NCI-H146 (cell line): ENCODE measurements around the gene RAB11FIP4.

Experiments used
- DNase-seq: peaks from one replicate; lab custom pipeline; 2025; lab: John Stamatoyannopoulos, UW

The RAB11FIP4 gene

GRCh38 chr17:31387438-31387837 lies 4.0 kb upstream of the RAB11FIP4 start:
- DNase-seq: no peak

DNA sequence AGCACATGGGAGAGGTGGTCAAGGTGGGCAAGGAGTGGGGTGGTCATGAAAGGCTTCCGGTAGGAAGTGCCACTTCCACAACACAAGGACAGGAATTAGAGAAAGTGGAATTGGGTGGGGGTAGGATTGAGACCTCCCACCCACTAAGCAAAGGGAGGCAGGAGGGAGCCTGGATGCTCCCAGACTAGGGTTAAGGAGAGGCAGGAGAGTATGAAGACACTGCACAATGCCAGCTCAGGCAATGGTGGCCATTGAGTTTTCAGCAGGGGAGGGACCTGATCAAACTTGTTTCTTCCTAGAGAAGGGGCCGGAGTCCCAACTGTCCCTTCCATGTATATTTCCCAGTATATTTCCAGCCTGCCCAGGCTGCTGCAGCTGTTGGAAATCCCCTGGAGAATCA lies 3.1 kb upstream of the RAB11FIP4 start:
- no peak for DNase-seq

DNA sequence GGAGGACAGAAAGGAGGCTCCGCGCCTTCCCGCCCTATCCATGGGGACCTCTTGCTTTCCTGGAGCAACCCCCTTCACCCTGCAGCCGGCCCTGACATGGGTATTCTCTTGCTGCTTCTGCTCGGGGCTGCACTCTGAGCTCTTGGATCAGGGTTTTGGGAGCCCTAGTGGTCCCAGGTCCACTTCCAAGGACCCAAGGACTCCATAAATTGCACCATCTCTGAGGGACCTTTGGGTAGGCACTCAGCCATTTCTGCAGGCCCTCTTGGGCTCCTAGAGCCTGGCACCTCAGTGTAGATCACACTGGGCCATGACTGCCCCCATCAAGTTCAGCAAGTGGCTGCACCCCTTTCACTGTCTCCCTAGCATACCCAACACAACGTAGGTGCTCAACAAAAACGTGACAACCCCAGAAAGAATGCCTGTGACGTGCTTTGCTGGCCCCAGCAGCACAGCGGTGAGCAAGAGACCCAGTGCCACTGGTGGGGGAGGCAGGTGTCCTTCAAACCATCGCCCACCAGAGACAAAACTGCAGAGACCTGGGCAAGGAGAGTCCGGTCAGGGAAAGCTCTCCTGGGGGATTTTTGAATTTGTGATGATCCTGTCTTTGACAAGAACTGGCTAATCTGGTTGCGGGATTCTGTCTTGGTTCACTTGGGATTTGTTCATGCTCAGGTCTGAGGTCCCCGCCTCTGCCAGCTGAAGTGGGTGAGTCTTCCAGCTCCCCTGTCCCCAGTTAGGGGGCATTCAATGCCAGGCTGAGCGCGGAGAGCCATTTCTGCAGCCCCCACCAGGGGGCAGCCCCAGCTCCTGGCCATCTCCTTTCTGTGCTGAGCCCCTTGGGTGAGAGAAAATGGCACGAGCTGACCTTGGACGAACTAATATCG lies 2.5 kb upstream of the RAB11FIP4 start:
- peak; percentile 19 for DNase-seq

DNA sequence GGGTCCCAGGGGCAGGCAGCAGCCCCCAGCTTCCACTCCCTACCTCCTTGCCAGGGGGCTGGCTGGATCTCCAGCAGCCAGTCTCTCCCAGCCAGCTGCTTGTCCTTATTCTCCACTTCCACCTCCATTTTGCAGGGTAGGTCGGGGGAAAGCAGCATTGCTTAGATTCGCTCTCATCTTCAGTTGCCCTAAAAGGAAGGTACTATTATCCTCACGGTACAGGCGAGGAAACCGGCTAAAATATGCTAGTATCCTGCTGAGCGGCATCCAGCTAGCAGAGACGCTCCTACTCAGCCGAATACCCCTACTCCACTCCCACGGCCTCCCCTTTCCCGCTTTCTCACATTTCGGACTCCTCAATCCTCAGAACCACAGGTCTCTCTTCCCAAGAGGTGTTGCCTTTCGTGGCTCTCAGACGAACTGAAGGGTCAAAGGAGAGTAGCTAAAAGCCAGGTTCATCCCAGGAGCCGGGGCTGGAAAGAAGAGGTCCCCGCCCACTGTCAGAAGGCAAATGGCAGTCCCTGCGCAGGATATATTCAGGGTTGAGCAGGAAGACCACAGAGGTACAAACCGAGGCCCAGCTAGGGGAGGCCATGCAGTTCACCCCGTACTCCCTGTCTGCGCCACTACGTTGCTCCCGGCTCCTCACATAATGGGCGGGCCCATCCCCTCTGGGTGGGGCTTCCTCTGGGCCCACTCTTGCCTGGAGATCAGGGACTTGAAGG lies 1.7 kb upstream of the RAB11FIP4 start:
- DNase-seq: no peak

- no peak for DNase-seq
These were observed 1.1 kb upstream of the RAB11FIP4 start for GRCh38 chr17:31390426-31390747.

- peak; percentile 28 for DNase-seq
These were observed 553 bp upstream of the RAB11FIP4 start for GRCh38 chr17:31390748-31391495.

- peak; percentile 38 for DNase-seq
These were observed 754 bp downstream of the RAB11FIP4 start for GRCh38 chr17:31392002-31392855.

DNA sequence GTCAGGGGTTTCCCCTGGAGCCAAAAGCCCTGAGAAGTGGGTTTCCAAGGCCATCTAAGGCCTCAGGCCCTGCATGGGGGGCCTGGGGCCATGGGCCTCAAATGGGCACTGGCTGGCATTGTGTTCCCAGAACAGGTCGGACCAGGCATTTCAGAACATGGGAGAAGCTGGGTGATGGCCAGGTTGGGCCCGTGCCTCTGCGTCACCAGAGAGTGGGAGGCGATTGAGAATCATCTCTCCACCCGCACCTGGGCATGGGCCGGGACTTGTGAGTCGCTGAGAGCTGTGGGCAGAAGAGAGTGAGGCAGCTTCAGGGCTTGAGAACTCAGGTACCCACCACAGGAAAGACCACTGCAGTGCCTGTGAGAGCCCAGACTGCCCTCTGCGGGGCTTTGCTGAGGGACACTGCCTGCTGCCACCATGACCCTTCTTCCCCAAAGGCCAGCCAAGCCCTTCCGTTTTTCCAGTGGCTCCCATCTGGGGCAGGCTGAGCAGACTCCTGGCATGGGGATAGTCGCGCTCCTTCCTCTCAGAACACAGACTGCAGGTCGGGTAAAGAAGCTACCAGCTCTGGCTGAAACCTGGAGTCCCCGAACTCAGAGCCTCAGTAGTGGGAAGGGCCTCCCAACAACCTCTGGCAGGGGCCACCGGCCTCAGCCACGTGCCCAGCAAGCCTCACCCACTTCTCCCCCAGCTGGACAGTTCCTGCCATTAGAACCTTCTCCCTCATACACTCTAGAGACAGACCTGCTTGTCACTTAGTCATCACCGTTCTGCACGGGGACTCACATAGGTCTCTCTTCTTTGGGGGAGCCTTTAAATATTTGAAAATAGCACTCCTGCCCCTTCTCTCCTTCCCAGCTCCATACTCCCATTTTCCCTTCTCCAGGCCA lies 1.6 kb downstream of the RAB11FIP4 start:
- DNase-seq: no peak

DNA sequence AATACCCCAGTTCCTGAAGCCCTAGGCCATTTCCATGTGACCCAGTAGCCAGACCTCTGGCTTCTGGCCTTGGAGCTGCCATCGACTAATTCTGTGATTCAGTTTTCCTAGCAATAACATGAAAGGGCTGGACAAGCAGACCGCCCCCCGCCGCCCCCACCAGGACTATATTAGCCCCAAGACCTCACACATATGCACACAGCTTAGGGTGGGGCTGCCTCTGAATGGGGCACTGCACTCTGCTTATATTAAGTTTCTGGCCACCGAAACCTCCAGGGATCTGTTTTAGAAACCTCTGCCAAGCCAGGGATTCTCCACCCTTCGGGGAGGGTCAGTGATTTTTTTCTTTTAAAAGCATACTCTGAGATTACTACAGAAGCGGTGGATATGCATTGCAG lies 2.3 kb downstream of the RAB11FIP4 start:
- DNase-seq: no peak

DNA sequence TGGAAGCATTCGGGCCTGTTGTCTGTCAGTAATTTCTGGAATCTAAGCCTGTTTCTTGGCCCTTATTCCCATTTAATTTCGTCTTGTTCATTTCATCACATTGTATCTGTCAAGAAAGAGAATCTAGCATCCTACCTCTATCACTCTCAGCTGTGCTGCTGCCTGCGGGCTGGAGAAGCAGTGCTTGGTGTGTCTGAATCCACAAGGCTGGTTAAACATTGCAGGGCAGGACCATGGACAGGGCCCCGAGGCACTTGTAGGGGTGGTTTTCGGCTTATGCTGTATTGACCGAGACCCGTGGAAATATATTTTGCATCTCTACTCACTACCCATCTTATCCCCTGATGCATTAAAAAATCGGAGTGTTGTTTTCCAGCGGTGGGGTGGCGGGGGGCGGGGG lies 3.1 kb downstream of the RAB11FIP4 start:
- no peak for DNase-seq

GRCh38 chr17:31397256-31397939 lies 5.9 kb downstream of the RAB11FIP4 start:
- DNase-seq: no peak

- no peak for DNase-seq
These were observed 7.2 kb downstream of the RAB11FIP4 start for GRCh38 chr17:31398381-31399311.

- DNase-seq: no peak
These were observed 9.0 kb downstream of the RAB11FIP4 start for GRCh38 chr17:31400481-31400950.

DNA sequence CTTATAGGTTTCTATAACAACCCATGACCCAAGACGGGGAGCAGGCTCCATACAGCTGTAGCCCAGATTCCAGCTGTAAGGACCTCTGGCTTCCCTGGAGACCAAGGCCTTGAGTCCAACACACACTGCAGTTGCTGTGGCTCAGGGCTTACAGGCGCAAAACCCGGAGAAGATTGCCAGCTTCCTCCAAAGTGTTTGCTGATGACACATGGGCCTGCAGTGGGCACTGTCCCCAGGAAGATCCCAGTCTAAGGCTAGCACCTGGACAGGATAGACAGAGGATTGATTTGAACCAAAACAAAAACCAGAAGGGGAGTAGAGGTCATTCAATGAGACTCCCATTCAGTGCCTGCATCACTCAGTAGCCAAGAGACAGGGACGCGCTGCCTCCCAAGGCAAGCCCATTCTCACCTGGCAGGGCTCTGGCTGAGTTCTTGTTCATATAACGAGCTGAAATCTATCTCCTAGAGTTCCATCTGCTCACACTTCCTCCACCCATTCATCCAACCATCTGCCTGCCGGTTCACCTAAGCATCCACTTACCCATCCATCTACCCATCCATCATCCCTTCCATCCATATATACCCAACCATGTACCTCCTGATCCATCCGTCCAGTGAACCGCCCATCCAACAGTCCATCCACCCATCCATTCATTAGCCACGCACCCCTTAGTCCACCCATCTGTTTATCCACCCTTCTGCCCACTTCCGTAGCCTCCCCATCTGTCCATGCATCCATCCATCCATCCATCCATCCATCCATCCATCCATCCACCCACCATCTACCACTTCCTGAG lies 10.2 kb downstream of the RAB11FIP4 start:
- peak; percentile 17 for DNase-seq

- DNase-seq: no peak
These were observed 12.8 kb downstream of the RAB11FIP4 start for GRCh38 chr17:31404028-31404949.

DNA sequence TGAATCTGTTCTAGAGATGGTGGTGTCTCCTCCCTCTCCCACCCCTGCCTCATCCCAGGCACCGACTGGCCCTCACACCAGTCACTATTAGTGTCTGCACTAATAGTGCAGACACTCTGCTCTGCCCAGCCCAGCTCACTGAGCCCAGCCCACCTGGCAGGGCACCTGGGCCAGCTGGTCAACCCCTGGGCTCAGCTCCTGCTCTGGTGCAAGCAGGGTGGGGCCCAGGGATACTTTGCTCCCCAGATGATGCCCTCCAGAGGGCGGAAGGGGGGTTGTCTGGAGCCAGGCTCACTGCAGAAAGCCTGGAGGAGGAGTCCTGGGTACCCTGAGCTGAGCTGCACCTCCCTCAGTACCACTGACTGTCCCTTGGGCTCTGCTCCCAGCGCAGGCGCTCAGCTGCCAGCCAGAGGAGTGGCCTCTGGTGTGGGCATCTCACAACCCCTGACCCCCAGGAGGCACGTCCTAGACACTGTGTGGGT lies 14.5 kb downstream of the RAB11FIP4 start:
- no peak for DNase-seq

DNA sequence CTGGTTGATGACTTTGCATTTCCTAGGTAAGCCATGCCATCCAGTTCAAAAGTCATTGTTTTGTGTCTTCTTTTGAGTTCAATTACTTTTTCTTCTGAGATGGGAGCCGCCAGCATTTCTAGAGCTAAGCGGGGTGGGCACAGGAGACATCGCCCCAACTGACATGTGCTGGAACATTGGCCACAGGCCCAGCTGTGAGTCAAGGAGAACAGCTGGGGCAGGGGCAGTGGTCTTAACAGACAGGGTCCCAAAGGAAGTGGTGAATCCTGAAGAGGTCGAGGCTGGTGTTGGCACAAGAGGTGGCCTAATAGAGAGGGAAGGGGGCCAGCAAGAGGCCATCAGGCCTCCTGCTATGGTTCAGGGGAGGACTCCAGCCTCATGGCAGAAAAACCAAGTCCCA lies 17.1 kb downstream of the RAB11FIP4 start:
- DNase-seq: no peak
